CD1c-positive myeloid dendritic cell (primary cell): ENCODE measurements around the gene ATG9A.

Experiments
- DNase-seq: peaks from one replicate; pipeline ENCODE4 v3.0.0-alpha.2; 2016; ENCODE audit errors: extremely low spot score

The ATG9A gene

GRCh38 chr2:219178377-219179175, 50.9 kb downstream of the ATG9A start:
- DNase-seq = peak; percentile 37

- peak; percentile 94 for DNase-seq
Observed at GRCh38 chr2:219177552-219178376, 51.7 kb downstream of the ATG9A start, which contains the start of gene RETREG2. Gene RETREG2 (plus strand): TSS chr2:219178275. CDS start chr2:219178353, 78 bp downstream.

GRCh38 chr2:219176818-219177551, 52.5 kb downstream of the ATG9A start, which contains the start of gene CNPPD1:
Gene CNPPD1 (minus strand): TSS chr2:219176925. CDS start chr2:219176828, 97 bp downstream.
- peak; percentile 93 for DNase-seq

GRCh38 chr2:219175928-219176817, 53.3 kb downstream of the ATG9A start:
- DNase-seq = peak; percentile 69

- no peak for DNase-seq
Observed at GRCh38 chr2:219175486-219175885, 54.0 kb downstream of the ATG9A start.

- no peak for DNase-seq
Observed at GRCh38 chr2:219174801-219175200, 54.6 kb downstream of the ATG9A start.

GRCh38 chr2:219174146-219174545, 55.3 kb downstream of the ATG9A start:
- DNase-seq = no peak

- DNase-seq = no peak
Observed at GRCh38 chr2:219173176-219173575, 56.3 kb downstream of the ATG9A start.

- DNase-seq = peak; percentile 16
Observed at GRCh38 chr2:219172231-219173154, 56.9 kb downstream of the ATG9A start.

GRCh38 chr2:219171231-219171651, 58.2 kb downstream of the ATG9A start:
- DNase-seq = peak; percentile 72

- DNase-seq = no peak
Observed at GRCh38 chr2:219169930-219170654, 59.3 kb downstream of the ATG9A start, which contains the start of gene SLC23A3. Gene SLC23A3 (minus strand): TSS chr2:219170029. CDS start chr2:219169984, 45 bp downstream.
